ENCODE results near the gene ZNF155.
"Not testable (repeated sequence)": the region's sequence is repeated elsewhere in the genome, so short reads cannot be mapped to it uniquely, and the experiment has no call there.

The ZNF155 gene

DNA sequence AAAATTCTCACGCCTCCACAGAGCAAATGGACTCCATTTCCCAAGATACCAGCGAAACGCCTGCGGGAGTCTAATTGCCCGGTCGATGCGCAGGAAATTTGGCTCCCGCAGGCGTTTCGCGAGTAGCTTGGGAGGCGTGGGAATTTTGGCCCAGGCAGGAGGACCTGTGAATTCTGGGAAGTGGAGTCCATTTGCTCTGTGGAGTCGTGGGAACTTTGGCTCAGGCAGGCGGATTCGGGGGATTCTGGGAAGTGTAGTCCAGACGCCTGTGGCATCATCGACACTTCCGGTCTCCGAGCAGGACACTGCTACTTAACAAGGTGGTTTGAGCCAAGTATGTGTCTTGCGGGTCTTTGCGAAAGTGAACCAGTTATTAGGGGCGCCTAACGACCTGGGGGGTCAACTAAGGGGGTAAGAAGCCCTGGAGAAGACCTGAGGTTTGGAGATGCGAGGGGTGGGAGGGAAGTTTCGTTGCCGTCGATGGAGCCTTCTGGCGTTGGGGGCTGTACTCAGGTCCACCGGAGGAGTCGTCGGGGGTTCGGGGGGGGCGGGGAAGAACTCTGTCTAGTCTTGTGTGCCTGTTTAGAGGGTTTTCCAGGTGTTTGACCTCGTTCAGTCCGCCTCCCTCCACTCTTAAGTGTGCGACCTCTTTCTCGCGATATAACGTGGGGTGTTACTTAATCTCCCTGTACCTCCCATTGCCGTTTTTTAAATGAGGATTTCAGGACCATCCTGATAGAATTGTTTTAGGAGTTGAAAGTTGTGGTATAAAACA, at the start of gene ZNF155:
Gene ZNF155, plus strand, starts transcription at position 277 of the 775 bp plus-strand sequence. CDS start 4,356 bp downstream, outside the sequence.
- peak; percentile 99 for DNase-seq (ENCODE audit: low spot score)

DNA sequence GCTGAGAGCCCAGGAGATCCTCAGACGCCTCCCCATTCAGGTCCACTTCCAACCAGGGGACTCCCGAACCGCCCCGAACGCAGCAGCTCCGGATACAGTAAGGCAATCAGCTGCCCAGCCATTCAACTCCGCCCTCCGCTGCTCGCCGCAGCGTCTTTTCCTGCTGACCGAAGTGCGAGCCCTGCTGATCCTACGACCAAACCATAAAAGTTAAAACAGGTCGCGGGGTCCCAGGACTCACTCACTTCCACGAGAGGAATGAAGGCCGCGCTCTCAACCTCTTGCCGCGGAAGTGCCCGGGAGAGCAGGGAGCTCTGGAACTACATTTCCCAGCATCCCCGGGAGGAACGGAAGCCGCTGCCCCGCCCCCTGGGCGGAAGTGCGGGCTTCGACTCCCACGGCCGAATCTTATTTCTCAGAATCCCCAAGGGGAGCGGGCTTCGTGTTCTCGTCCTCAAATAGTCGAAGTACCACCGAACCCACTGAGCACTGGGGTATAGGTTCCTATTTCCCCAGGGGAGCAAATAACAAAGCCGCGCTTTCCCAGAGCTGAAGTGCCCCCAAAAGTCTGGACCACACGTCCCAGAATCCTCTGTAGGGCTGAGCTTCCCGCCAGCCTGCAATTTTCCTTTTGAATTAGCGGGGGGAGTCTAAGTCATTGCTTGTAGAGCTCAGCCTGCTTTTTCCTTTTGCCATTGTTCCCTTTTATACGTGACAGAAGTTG, 48.8 kb upstream of the ZNF155 start, which contains the start of gene ZNF45:
Gene ZNF45, minus strand, starts transcription at position 298 of the 724 bp plus-strand sequence. CDS start 13,097 bp downstream, outside the sequence.
- DNase-seq (ENCODE audit: low spot score): peak; percentile 94

GRCh38 chr19:43936188-43936587, 47.8 kb upstream of the ZNF155 start:
- DNase-seq (ENCODE audit: low spot score): no peak

DNA sequence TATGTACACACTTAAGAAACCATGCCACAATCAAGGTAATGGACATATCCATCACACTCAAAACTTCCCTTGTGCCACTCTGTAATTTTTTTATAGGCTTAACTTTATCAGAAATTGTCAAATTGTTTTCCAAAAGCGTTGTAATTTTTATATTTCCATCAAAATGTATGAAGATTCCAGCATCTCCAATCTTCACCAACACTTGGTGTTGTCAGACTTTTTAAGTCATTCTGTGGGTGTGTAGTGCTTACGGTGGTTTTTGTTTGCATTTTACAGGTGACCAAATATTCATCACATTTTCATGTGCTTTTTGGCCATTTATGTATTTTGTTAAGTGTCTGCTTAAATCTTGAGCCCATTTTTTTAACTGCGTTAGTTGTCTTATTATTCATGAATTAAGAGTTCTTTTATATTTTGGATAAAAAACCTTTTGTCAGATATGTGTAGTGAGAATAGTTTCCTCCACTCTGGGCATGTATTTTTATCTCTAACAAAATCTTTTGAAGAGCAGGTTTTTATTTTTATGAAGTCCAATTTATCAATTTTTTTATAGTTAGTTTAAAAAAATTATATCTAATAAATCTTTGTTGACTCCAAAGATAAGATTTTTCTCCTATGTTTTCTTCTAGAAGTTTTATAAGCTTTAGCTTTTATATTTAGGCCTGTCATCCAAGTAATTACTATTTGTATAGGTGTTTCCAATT, 44.3 kb upstream of the ZNF155 start:
- no peak for DNase-seq (ENCODE audit: low spot score)

GRCh38 chr19:43940719-43941118, 43.3 kb upstream of the ZNF155 start:
- DNase-seq (ENCODE audit: low spot score): no peak

- DNase-seq (ENCODE audit: low spot score): no peak
These were observed 42.8 kb upstream of the ZNF155 start for GRCh38 chr19:43941209-43941608.

DNA sequence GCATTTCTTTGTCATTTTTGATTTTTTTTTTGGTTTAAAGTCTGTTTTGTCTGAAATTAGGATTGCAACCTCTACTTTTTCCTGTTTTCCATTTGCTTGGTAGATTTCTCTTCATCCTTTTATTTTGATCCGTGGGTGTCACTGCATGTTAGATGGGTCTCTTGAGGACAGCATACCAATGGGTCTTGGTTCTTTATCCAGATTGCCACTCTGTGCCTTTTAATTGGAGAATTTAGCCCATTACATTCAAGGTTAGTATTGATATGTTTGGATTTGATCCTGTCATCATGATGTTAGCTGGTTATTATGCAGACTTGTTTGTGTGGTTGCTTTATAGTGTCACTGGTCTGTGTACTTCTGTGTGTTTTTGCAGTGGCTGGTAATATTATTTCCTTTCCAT, 36.6 kb upstream of the ZNF155 start:
- not testable (repeated sequence) for DNase-seq (ENCODE audit: low spot score)

DNA sequence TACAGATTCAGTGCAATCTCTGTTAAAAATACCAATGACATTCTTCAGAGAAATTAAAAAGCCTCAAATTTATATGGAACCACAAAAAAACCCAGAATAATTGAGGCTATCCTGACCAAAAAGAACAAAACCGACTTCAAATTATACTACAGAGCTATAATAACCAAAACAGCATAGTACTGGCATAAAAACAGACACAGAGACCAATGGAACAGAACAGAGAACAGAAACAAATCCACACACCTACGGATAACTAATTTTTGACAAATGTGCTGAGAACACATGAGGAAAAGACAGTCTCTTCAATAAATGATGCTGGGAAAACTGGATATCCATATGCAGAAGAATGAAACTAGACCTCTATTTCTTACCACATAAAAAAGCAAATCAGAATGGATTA, 34.2 kb upstream of the ZNF155 start:
- DNase-seq (ENCODE audit: low spot score): not testable (repeated sequence)

GRCh38 chr19:43950834-43951645, 32.9 kb upstream of the ZNF155 start, which contains the start of gene ZNF221:
Gene ZNF221, plus strand, starts transcription at chr19:43951228. Its CDS starts 11,499 bp downstream, at chr19:43962727.
- DNase-seq (ENCODE audit: low spot score): peak; percentile 94

- no peak for DNase-seq (ENCODE audit: low spot score)
These were observed 27.2 kb upstream of the ZNF155 start for GRCh38 chr19:43956827-43957226.

- DNase-seq (ENCODE audit: low spot score): no peak
These were observed 26.1 kb upstream of the ZNF155 start for GRCh38 chr19:43957891-43958290.

DNA sequence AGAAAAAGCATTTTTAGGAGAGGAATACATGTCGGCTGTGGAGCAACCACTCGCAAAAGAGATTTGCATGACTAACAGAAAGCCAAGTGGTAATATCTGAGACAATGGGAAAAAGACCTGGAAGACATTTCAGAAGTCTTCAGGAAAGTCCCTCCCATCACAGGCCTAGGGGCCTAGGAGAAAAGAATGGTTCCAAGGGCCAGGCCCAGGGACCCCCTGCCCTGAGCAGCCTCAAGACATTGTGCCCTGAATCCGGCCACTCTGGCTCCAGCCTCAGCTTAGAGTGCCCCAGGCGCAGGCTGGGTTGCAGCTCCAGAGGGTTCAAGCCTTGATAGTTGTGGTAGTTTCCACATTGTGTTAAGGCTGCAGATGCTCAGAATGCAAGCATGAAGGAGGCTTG, 23.6 kb upstream of the ZNF155 start:
- no peak for DNase-seq (ENCODE audit: low spot score)

DNA sequence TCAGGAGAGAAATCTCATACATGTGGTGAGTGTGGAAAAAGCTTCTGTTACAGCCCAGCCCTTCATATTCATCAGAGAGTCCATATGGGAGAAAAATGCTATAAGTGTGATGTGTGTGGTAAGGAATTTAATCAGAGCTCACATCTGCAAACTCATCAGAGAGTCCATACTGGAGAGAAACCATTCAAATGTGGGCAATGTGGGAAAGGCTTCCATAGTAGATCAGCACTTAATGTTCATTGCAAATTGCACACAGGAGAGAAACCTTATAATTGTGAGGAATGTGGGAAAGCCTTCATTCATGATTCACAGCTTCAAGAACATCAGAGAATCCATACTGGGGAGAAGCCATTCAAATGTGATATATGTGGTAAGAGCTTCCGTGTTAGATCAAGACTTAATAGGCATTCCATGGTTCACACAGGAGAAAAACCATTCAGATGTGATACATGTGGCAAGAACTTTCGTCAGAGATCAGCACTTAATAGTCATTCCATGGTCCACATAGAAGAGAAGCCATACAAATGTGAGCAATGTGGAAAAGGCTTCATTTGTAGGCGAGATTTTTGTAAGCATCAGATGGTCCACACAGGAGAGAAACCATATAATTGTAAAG, 17.8 kb upstream of the ZNF155 start:
- DNase-seq (ENCODE audit: low spot score): no peak

DNA sequence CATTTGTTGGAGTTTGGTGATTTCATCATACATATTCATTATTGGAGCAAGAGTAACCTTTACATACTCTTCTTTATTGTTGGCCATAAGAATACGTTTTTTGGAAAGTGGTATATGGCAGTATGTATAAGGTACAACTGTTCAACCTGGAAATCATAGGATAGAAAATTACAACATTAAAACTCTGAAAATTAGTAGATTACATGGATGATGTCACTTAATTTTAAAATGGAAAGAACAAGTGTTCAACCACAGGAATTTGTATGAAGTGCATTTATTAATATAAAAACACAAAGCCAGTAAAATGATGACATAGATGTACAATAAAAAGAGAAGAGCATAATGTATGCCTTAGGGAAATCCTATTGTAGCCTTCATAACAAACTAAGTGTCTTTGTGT, 7.3 kb upstream of the ZNF155 start:
- no peak for DNase-seq (ENCODE audit: low spot score)

DNA sequence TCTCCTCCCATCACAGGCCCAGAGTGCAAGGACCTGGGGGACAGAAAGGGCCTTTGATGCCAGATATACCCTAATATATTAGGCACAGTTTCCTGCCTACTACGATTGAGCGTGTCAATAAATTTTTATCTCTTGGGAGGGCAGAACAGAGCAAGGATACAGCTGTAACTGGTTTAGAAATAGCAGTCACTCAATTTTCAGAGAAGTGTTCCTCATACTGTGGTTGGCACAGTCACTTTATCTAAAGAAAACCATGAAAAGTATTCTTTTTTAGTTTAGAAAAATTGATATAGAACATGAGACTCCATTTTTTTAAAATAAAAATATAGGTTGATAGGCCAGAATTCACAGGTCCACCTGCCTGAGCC, 460 bp upstream of the ZNF155 start:
- no peak for DNase-seq (ENCODE audit: low spot score)

DNA sequence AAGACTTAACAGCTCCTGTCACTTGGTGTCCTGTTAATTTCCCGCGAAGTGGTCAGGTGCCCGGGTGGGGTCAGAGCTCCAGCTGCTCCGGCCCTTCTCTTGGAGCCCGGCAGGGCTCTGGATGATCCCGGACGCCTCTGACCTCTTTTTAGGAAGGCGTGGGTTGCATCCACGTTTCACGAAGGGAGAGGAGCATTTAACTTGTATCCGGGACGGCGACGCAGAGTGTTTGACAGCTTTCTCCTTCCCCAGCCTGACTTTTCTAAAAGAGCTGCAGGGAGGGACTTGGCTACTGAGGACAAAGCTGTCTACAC, 656 bp downstream of the ZNF155 start:
- DNase-seq (ENCODE audit: low spot score): no peak

GRCh38 chr19:43997631-43998290, 13.8 kb downstream of the ZNF155 start:
- no peak for DNase-seq (ENCODE audit: low spot score)

- no peak for DNase-seq (ENCODE audit: low spot score)
These were observed 18.2 kb downstream of the ZNF155 start for GRCh38 chr19:44002212-44002565.

DNA sequence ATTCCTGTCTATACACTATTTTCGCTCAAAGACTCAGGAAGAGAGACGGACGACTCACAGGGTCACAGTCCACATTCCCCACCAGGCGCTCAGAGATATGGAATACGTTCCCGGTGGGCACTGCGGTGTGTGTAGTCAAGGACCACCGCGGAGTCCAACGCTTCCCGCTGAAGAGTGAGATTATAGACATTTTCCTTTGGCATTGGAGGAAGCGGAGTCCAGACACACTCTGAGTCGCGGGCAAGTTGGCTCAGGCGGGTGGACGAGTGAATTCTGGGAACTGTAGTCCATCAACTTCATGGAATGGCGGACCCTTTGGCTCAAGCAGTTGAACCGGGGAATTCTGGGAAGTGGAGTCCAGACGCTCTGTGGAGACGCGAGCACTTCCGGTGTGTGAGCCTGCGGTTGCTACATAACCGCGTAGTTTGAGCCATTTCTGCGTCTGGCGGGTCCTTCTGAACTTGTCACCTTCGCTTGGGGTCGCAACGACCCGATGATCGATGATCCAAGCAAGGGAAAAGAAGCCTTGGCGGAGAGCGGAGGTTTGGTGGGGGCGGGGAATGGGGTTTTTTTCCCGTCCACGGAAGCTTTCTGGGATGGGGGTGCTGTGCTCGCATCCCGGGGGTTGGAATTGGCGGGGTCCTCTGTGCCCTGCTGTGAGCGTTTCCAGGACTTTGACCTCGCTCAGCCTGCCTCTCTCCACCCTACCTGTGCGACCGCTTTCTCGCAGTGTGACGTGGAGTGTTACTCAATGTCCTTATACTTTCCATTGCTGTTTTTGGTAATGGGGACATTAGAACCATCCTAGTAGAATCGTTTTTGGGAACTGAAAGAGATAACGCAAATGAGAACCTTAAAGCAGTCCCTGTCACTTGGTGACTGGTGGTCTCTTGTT, 18.8 kb downstream of the ZNF155 start, which contains the start of gene ZNF230:
Gene ZNF230, plus strand, starts transcription at position 392 of the 895 bp plus-strand sequence. CDS start 4,122 bp downstream, outside the sequence.
- peak; percentile 99 for DNase-seq (ENCODE audit: low spot score)
